ENCODE data around the gene CHRNG. TPM values are rescaled to one million over a fixed set of nuclear protein-coding genes. Genes with fewer than 3 reads are reported as not detected.

Gene CHRNG
- total and polyA plus RNA-seq, 9 donors = not detected

GRCh38 chr2:232543491-232543890, 4.0 kb downstream of the CHRNG start:
- Histone ChIP-seq H3K9me3 (no peaks in the 10 kb centered on the region), H3K27me3 (no peaks in the 10 kb centered on the region), H3K4me3 (no peak overlapping the region), H3K27ac (no peak overlapping the region), H3K4me1 (ENCODE audit: insufficient read depth) (no peaks in the 10 kb centered on the region), H3K36me3 (no peaks in the 10 kb centered on the region)
- no peak for DNase-seq
- intact Hi-C loops (cut with DNase I) = no loop called here
- WGBS, 3 donors = 89 to 94% (median 94%) methylated on average over 14 of the region's 14 CpGs
- TF ChIP-seq CTCF (IDR thresholded peaks at IDR 0.05) (no peak), EP300 (IDR thresholded peaks at IDR 0.05) (no peak), POLR2A (IDR thresholded peaks at IDR 0.05) (no peak)

- TF ChIP-seq EP300 (IDR thresholded peaks at IDR 0.05) (no peak), POLR2A (IDR thresholded peaks at IDR 0.05) (no peak), CTCF (IDR thresholded peaks at IDR 0.05) (no peak)
Observed at GRCh38 chr2:232543928-232544631, 4.6 kb downstream of the CHRNG start.

GRCh38 chr2:232544674-232545073, 5.2 kb downstream of the CHRNG start:
- Histone ChIP-seq H3K36me3 (no peaks in the 10 kb centered on the region), H3K27ac (no peak overlapping the region), H3K9me3 (no peaks in the 10 kb centered on the region), H3K27me3 (no peaks in the 10 kb centered on the region), H3K4me3 (no peak overlapping the region), H3K4me1 (ENCODE audit: insufficient read depth) (no peaks in the 10 kb centered on the region)
- intact Hi-C loops (cut with DNase I) = no loop called here
- DNase-seq = no peak
- TF ChIP-seq CTCF (IDR thresholded peaks at IDR 0.05) (no peak), POLR2A (IDR thresholded peaks at IDR 0.05) (no peak), EP300 (IDR thresholded peaks at IDR 0.05) (no peak)
- 93 to 95% (median 94%) methylated on average over 6 of the region's 6 CpGs for WGBS, 3 donors

More at GRCh38 chr2:232543928-232544631, 4.6 kb downstream of the CHRNG start:
- no peak overlapping the region for H3K4me3 ChIP-seq
- no peaks in the 10 kb centered on the region for H3K36me3 ChIP-seq
- 91 to 96% (median 94%) methylated on average over 19 of the region's 19 CpGs for WGBS, 3 donors
- intact Hi-C loops (cut with DNase I) = no loop called here
- H3K4me1 ChIP-seq (ENCODE audit: insufficient read depth) = no peaks in the 10 kb centered on the region
- no peak for DNase-seq
- H3K9me3 ChIP-seq = no peaks in the 10 kb centered on the region
- H3K27me3 ChIP-seq = no peaks in the 10 kb centered on the region
- no peak overlapping the region for H3K27ac ChIP-seq

- WGBS, 3 donors = 89 to 94% (median 92%) methylated on average over 17 of the region's 17 CpGs
- H3K4me3 ChIP-seq = no peak overlapping the region
- no peaks in the 10 kb centered on the region for H3K4me1 ChIP-seq (ENCODE audit: insufficient read depth)
- no peak for DNase-seq
- H3K27ac ChIP-seq = no peak overlapping the region
- intact Hi-C loops (cut with DNase I) = no loop called here
- no peaks in the 10 kb centered on the region for H3K9me3 ChIP-seq
- no peaks in the 10 kb centered on the region for H3K36me3 ChIP-seq
- TF ChIP-seq EP300 (IDR thresholded peaks at IDR 0.05) (no peak), CTCF (IDR thresholded peaks at IDR 0.05) (no peak), POLR2A (IDR thresholded peaks at IDR 0.05) (no peak)
- no peaks in the 10 kb centered on the region for H3K27me3 ChIP-seq
Observed at GRCh38 chr2:232545511-232546375, 6.3 kb downstream of the CHRNG start.

Measured in ovary (tissue), 9 donors.